Muscle layer of duodenum (tissue), 2 donors: ENCODE data around the gene RGS11.
"Not testable (repeated sequence)": the region's sequence is repeated elsewhere in the genome, so short reads cannot be mapped to it uniquely, and the experiment has no call there.

Experiments used
- H3K27ac ChIP-seq: one replicate; pipeline ENCODE4 v1.7.0; 2013; ENCODE audit warnings: mild to moderate bottlenecking, low read length
- H3K27me3 ChIP-seq: one replicate; pipeline ENCODE4 v1.7.0; 2013; ENCODE audit warnings: low read depth, mild to moderate bottlenecking, control low read depth, low read length
- H3K36me3 ChIP-seq, 2 donors: one replicate each; pipeline ENCODE4 v1.7.0; 2013; ENCODE audit warnings: low read length in 2 of 2, control low read depth in 1 of 2, mild to moderate bottlenecking in 1 of 2; ENCODE audit not compliant: insufficient read depth in 2 of 2, control insufficient read depth in 1 of 2
- H3K4me1 ChIP-seq, 2 donors: one replicate each; pipeline ENCODE4 v1.7.0; 2013; ENCODE audit warnings: low read length in 2 of 2, mild to moderate bottlenecking in 2 of 2, control low read depth in 1 of 2, moderate library complexity in 1 of 2; ENCODE audit not compliant: insufficient read depth in 2 of 2, control insufficient read depth in 1 of 2
- H3K4me3 ChIP-seq, 2 donors: one replicate each; pipeline ENCODE4 v1.7.0; 2013; ENCODE audit warnings: low read length in 2 of 2, low read depth in 1 of 2, mild to moderate bottlenecking in 1 of 2
- H3K9me3 ChIP-seq, 2 donors: one replicate each; pipeline ENCODE4 v1.7.0; 2013; ENCODE audit warnings: low read length in 2 of 2, control low read depth in 1 of 2, mild to moderate bottlenecking in 1 of 2; ENCODE audit not compliant: control insufficient read depth in 1 of 2
- donor health status: healthy.

Gene RGS11

GRCh38 chr16:265002-265529, 10.7 kb downstream of the RGS11 start:
- H3K4me3 ChIP-seq, result no peak overlapping the region
- no peaks in the 10 kb centered on the region for H3K27me3 ChIP-seq
- no peak overlapping the region for H3K27ac ChIP-seq
- peaks cover 0 to 49% of the 10 kb centered on the region in 2 donors for H3K36me3 ChIP-seq
- no peaks in the 10 kb centered on the region for H3K9me3 ChIP-seq
- H3K4me1 ChIP-seq, result no peaks in the 10 kb centered on the region

GRCh38 chr16:264440-264951, 11.2 kb downstream of the RGS11 start:
- H3K27ac ChIP-seq, result no peak overlapping the region
- peaks cover 2 to 55% of the 10 kb centered on the region in 2 donors for H3K36me3 ChIP-seq
- H3K4me3 ChIP-seq, result no peak overlapping the region
- no peaks in the 10 kb centered on the region for H3K27me3 ChIP-seq
- H3K9me3 ChIP-seq, result no peaks in the 10 kb centered on the region
- no peaks in the 10 kb centered on the region for H3K4me1 ChIP-seq

- H3K9me3 ChIP-seq, result no peaks in the 10 kb centered on the region
- H3K27me3 ChIP-seq, result no peaks in the 10 kb centered on the region
- peaks cover 4 to 60% of the 10 kb centered on the region in 2 donors for H3K36me3 ChIP-seq
- no peak overlapping the region for H3K27ac ChIP-seq
- no peaks in the 10 kb centered on the region for H3K4me1 ChIP-seq
- no peak overlapping the region for H3K4me3 ChIP-seq
Observed at GRCh38 chr16:263944-264343, 11.8 kb downstream of the RGS11 start.

- Histone ChIP-seq H3K27me3 (no peaks in the 10 kb centered on the region), H3K4me1 (no peaks in the 10 kb centered on the region), H3K27ac (no peak overlapping the region), H3K36me3 (peaks cover 4 to 63% of the 10 kb centered on the region in 2 donors), H3K9me3 (no peaks in the 10 kb centered on the region), H3K4me3 (no peak overlapping the region)
Observed at GRCh38 chr16:263182-263774, 12.5 kb downstream of the RGS11 start.

GRCh38 chr16:262121-262745, 13.5 kb downstream of the RGS11 start:
- Histone ChIP-seq H3K9me3 (no peaks in the 10 kb centered on the region), H3K27ac (no peak overlapping the region), H3K4me3 (no peak overlapping the region), H3K36me3 (peaks cover 4 to 67% of the 10 kb centered on the region in 2 donors), H3K4me1 (no peaks in the 10 kb centered on the region), H3K27me3 (no peaks in the 10 kb centered on the region)

GRCh38 chr16:261031-261691, 14.6 kb downstream of the RGS11 start:
- Histone ChIP-seq H3K9me3 (no peaks in the 10 kb centered on the region), H3K27ac (no peak overlapping the region), H3K4me1 (no peaks in the 10 kb centered on the region), H3K27me3 (no peaks in the 10 kb centered on the region), H3K4me3 (no peak overlapping the region), H3K36me3 (peaks cover 5 to 74% of the 10 kb centered on the region in 2 donors)

GRCh38 chr16:260326-260725, 15.4 kb downstream of the RGS11 start:
- Histone ChIP-seq H3K4me1 (no peaks in the 10 kb centered on the region), H3K27ac (no peak overlapping the region), H3K9me3 (no peaks in the 10 kb centered on the region), H3K4me3 (no peak overlapping the region), H3K36me3 (peaks cover 10 to 81% of the 10 kb centered on the region in 2 donors), H3K27me3 (no peaks in the 10 kb centered on the region)

GRCh38 chr16:259814-260253, 15.9 kb downstream of the RGS11 start:
- Histone ChIP-seq H3K27ac (no peak overlapping the region), H3K4me1 (no peaks in the 10 kb centered on the region), H3K36me3 (peaks cover 10 to 80% of the 10 kb centered on the region in 2 donors), H3K9me3 (no peaks in the 10 kb centered on the region), H3K4me3 (no peak overlapping the region), H3K27me3 (no peaks in the 10 kb centered on the region)

GRCh38 chr16:259226-259625, 16.5 kb downstream of the RGS11 start:
- no peaks in the 10 kb centered on the region for H3K4me1 ChIP-seq
- no peak overlapping the region for H3K4me3 ChIP-seq
- H3K27ac ChIP-seq, result no peak overlapping the region
- H3K27me3 ChIP-seq, result no peaks in the 10 kb centered on the region
- no peaks in the 10 kb centered on the region for H3K9me3 ChIP-seq
- H3K36me3 ChIP-seq, result peaks cover 10 to 79% of the 10 kb centered on the region in 2 donors

- not testable (repeated sequence) for H3K4me1 ChIP-seq, H3K9me3 ChIP-seq, H3K4me3 ChIP-seq, H3K27ac ChIP-seq, H3K27me3 ChIP-seq
- H3K36me3 ChIP-seq, result peaks cover 10 to 73% of the 10 kb centered on the region in 2 donors
Observed at GRCh38 chr16:258091-258490, 17.7 kb downstream of the RGS11 start.

GRCh38 chr16:255183-255582, 20.6 kb downstream of the RGS11 start:
- Histone ChIP-seq H3K4me3 (no peak overlapping the region), H3K4me1 (no peaks in the 10 kb centered on the region), H3K36me3 (peaks cover 10 to 67% of the 10 kb centered on the region in 2 donors), H3K9me3 (no peaks in the 10 kb centered on the region), H3K27me3 (no peaks in the 10 kb centered on the region), H3K27ac (no peak overlapping the region)
